Endometrial microvascular endothelial cells (primary cell): ENCODE data around the gene BYSL. TPM values are rescaled to one million over a fixed set of nuclear protein-coding genes. Genes with fewer than 3 reads are reported as not detected.

Experiments used
- in situ Hi-C: cut with HindIII; loops from 2 replicates; pipeline ENCODE4 v1.10.0; 2017; ENCODE audit warnings: low sequenced_read_pairs, low pct_unique_long_range_greater_than_20kb; ENCODE audit errors: inconsistent ontology term
- total RNA-seq: library from RNA; depleted of rRNA; stranded (reverse); fragments of >200 nt; gene quantifications from one replicate; pipeline ENCODE4 v1.2.3, GENCODE V29; 2015; ENCODE audit errors: inconsistent ontology term

Gene BYSL
- total RNA-seq, 1 donor from 2014 or later, result 10.4 TPM

GRCh38 chr6:41938590-41939175 lies 17.4 kb downstream of the BYSL start:
- in situ Hi-C loops, result loop anchor here (25.0 kb wide), 1 partner anchor 99 kb away; no protein-coding TSS in a partner anchor

- in situ Hi-C loops, result loop anchor here (25.0 kb wide), 1 partner anchor 98 kb away; no protein-coding TSS in a partner anchor
These were observed 18.0 kb downstream of the BYSL start for GRCh38 chr6:41939176-41939847.

DNA sequence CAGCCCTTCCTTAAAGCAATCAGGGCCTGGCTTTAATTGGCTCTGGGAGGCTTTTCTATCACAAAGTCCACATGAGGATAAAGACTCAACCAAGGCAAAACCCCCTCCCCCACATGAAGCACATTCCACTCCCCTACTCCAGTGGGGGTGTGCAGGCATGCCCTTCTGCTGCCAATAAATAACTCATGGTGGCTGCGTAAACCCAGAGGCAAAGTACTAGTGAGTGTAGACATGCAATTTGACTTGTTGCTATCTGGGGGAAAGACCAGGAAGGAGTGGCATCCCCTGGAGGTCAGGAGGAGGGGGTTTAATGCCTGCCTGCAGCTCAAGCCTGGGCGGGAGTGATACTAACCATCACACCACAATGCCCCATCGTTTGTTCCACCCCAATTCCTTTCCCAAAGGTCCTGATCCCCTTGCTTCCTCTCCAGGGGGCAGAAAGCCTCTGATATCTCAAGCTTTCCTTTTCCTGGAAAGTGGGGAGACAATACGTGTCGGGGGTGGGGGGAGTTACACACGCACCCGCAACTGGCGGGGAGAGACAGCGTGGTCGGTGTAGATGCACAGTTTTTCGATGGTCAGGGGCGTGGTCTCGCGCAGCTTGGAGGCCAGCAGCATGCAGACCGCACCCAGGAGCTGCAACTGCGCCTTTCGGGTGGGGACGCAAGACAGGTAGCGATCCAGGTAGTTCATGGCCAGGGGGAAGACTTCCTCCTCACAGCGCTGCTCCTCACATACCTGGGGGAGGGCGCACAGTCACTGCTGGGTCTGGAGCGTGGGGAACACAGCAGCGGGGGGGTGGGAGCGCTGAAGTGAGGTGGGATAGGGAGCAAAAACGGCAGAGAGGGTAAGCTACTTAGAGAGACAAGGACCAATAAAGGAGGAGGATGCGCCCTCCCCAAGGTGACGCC lies 18.8 kb downstream of the BYSL start:
- in situ Hi-C loops, result loop anchor here (25.0 kb wide), 1 partner anchor 97 kb away; no protein-coding TSS in a partner anchor

DNA sequence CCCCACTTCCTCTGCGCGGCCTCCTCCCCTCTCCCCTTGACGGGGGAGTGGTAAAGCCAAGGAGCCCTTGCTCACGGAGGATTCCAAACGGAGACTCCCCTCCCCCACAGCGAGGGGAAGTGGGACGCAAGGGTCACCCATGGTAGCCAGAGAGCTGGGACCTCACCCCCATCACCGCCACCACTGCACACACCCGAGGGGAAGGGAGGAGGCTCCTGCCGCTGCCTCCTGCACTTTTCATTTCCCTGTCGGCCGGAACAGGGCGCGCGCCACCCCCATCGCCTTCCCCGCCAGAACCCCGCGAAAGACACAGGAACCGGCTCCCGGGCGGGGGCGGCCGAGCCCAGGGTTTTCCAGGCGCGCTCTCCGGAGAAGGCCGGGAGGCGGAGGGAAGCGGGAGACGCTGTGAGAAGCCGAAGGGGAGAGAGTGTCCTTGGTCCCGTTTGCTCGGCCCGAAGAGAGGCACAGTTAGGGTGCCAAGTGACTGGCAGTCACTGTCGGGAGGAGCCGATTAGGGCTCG lies 19.5 kb downstream of the BYSL start:
- in situ Hi-C loops, result loop anchor here (25.0 kb wide), 1 partner anchor 96 kb away; no protein-coding TSS in a partner anchor

DNA sequence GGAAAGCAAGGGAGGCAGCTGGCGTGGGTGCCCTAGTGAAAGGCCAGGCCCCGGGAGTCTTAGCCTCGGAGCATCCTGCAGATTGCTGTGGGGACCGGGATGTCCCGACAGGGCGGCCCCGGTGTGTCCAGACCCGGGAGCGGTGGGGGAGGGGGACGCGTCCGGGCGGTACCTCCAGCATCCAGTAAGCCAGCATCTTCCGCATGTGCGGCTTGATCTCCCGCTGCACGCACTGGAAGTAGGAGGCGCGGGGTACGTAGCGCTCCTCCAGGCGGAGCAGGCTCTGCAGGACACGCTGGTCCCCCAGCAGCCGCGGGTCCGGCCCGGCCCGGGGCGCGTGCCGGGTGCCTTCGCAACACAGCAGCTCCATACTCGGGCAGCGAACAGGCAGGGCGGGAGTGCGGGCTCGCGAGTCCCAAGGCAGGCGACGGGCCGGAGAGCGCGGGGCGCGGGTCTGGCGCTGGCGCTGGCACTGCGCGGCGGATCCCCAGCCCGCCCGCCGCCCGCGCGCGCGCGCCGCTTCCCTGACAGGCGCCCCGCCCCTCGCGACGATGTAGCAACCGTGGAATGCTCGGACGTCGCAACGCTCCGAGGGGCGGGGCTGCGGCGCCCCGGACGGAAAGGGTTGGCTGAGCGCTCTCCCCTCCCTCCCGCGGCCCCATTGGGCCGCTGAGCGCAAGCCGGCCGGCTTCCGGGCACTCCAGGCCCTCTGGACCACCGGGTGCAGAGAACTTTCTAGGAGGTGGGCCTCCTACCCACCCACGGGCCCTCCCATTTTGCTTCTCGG lies 20.2 kb downstream of the BYSL start, which contains the start of gene CCND3:
TSS of gene CCND3 (minus strand) at position 529 of the 787 bp plus-strand sequence. CDS start at position 370, 159 bp downstream.
- in situ Hi-C loops, result loop anchor here (25.0 kb wide), 1 partner anchor 96 kb away; no protein-coding TSS in a partner anchor

- in situ Hi-C loops, result loop anchor here (25.0 kb wide), 1 partner anchor 95 kb away; no protein-coding TSS in a partner anchor
These were observed 21.0 kb downstream of the BYSL start for GRCh38 chr6:41942067-41942851.

DNA sequence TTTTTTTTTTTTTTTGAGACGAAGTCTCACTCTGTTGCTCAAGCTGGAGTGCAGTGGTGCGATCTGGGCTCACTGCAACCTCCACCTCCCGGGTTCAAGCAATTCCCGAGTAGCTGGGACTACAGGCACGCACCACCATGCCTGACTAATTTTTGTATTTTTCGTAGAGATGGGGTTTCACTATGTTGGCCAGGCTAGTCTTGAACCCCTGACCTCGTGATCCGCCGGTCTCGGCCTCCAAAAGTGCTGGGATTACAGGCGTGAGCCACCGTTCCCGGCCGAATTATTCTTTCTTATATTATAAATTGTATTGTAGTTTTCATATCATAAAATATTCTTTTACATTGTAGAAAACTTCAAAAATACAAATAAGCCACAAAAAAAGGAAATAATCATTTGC lies 21.6 kb downstream of the BYSL start:
- in situ Hi-C loops, result loop anchor here (25.0 kb wide), 1 partner anchor 94 kb away; no protein-coding TSS in a partner anchor

DNA sequence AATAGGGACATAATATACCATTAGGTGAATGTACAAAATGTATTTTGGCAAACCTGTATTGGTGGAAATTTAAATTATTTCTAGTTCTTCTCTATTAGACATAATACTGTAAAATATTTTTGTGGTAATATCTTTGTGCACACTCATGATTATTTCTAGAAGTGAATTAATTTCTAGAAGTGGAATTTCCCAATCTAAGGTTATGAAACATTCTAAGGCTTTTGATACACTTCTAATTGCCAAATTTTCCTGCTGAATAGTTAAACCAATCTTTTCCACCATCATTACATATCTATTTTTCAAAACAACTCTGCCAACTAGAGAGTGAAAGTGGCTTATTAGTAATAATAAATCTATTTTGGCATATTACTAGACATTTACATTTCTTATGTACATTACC lies 22.2 kb downstream of the BYSL start:
- in situ Hi-C loops, result loop anchor here (25.0 kb wide), 1 partner anchor 94 kb away; no protein-coding TSS in a partner anchor

DNA sequence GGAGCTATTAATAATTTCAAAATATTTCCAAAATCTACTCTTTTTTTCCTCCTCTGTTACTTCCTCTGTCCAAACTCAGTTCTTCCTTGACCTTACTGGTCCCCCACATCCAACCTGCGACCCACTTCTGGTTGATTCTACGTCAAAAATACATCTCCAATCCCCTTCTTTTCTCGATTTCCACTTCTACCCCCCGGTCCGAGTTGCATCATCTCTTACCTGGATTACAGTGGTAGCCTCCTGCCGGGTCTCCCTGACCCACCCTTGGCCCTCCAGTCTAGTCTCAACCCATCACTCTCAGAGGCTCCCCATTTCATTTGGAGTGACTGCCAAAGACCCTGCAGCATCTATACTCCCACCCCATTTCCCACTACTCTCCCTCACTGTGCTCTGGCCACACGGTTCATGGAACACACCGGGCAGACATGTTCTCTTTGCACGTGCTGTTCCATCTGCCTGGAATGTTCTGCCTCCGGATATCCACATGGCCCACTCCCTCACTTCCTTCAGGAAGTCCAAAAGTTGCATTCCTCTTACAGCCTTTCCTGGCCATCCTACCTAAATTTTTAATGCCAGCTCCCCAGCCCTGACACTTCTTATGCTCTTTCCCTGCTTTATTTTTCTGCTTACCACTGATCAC lies 26.4 kb downstream of the BYSL start:
- in situ Hi-C loops, result loop anchor here (25.0 kb wide), 1 partner anchor 90 kb away; no protein-coding TSS in a partner anchor

DNA sequence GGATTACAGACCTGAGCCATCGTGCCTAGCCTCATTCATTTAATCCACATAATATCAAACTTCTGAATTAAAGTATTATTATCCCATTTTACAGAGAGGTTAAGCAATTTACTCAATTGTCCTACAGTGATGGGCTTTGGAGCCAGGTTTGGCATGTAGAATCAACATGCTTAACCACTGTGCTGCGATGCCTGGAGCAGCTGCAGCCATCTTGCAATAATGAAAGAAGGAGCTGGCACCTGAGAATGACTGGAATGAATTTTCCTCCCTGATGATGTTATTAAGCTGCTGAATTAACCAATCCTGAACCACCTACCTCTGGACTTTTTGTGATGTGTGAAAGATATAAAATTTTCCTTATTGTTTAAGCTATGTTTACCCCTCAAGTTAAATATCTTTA lies 33.4 kb downstream of the BYSL start:
- in situ Hi-C loops, result no loop called here

- in situ Hi-C loops, result no loop called here
These were observed 34.1 kb downstream of the BYSL start for GRCh38 chr6:41955412-41955811.

DNA sequence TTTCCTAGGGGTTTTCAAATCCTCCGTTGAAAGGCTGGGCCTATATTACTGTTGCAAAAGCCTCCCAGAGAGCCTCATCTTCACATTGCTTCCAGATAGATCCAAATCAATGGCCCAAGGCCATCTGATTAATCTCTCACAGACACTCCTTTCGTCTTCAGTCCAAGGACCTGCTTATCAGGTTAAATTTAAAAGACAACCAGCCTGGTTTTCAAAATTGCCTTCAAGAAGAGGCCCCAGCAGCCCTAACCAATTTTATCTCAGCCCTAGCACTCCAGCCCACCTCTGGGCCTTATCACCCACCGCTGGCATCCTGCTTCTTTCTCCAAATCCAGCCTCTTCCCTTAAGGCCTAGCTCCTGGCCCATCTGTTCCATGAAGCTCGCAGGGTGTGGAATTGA lies 35.8 kb downstream of the BYSL start:
- in situ Hi-C loops, result no loop called here

DNA sequence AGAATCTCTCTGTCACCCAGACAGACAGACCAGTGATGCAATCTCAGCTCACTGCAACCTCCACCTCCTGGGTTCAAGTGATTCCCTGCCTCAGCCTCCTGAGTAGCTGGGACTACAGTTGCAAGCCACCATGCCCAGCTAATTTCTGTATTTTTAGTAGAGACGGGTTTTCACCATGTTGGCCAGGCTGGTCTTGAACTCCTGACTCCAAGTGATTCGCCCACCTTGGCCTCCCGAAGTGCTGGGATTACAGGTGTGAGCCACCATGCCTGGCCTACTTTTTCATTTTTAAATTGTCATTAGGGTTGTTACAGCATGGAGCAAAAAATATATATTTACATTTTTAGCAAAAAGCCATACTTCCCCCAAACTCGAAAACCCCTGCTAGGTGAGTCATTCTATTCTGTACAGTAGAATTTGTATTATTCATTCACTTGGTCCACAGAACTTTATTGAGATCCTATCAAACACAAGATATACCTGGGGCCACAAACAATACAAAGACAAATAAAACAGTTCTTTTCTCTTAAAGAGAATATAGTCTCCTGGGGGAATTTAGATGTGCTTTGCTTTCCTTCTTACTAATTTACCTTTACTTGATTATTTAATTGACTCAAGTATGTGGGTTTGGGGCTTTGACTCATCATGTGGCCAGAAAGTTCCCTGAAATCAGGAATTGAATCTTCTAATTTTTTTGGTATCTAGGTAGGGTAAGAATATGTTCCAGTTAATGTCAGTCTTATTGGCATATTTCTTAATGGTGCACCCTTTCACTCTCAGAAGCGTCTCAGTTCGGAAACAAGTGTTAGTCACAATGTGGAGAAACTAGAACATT lies 36.9 kb downstream of the BYSL start:
- in situ Hi-C loops, result no loop called here

DNA sequence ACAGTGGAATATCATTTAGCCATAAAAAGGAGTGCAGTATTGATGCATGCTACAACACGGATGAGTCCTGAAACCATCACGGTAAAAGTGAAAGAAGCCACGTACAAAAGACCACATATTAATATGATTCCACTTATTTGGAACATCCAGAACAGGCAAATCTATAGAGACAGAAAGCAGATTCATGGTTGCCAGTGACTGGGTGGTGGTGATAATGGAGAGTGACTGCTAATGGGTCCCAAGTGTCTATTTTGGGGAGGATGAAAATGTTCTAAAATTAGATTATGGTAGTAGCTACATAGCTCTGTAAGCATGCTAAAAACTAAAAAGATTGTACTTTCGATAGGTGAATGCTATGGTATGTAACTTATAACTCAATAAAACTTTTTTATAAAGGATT lies 38.7 kb downstream of the BYSL start:
- in situ Hi-C loops, result no loop called here

- in situ Hi-C loops, result no loop called here
These were observed 42.1 kb downstream of the BYSL start for GRCh38 chr6:41963371-41963770.

- in situ Hi-C loops, result no loop called here
These were observed 43.0 kb downstream of the BYSL start for GRCh38 chr6:41964201-41964887.
